ENCODE measurements around the gene CRIM1. TPM values are rescaled to one million over a fixed set of nuclear protein-coding genes. Genes with fewer than 3 reads are reported as not detected.

Gene CRIM1
- total RNA-seq, 6 experiments from 2014 or later: 731 to 946 (median 839) TPM

- no peak for TF ChIP-seq CTCF (IDR thresholded peaks at IDR 0.05)
- DNase-seq: peak; percentile 39
- Mint-ChIP-seq H3K4me3 (peak overlapping the region; percentile 47; the same call in 1 of the 2 replicates), H3K9me3 (peaks cover 12% of the 10 kb centered on the region; the same call in 1 of the 2 replicates), H3K27me3 (ENCODE audit: insufficient read depth) (peaks cover 57% of the 10 kb centered on the region), H3K36me3 (ENCODE audit: low read depth) (peaks cover 73% of the 10 kb centered on the region), H3K4me1 (ENCODE audit: low read depth) (peaks cover 87% of the 10 kb centered on the region), H3K27ac (peak overlapping the region; percentile 81)
These were observed 78.0 kb downstream of the CRIM1 start for GRCh38 chr2:36433311-36434217.

- H3K4me1 Mint-ChIP-seq (ENCODE audit: low read depth): peaks cover 37% of the 10 kb centered on the region
- peaks cover 15% of the 10 kb centered on the region for H3K9me3 Mint-ChIP-seq
- DNase-seq: peak; percentile 97
- no peak for TF ChIP-seq CTCF (IDR thresholded peaks at IDR 0.05)
- peaks cover 79% of the 10 kb centered on the region for H3K36me3 Mint-ChIP-seq (ENCODE audit: low read depth)
- H3K27ac Mint-ChIP-seq: peak overlapping the region; percentile 98
- peak overlapping the region; percentile 80 for H3K4me3 Mint-ChIP-seq
- H3K27me3 Mint-ChIP-seq (ENCODE audit: insufficient read depth): peaks cover 61% of the 10 kb centered on the region
These were observed 82.9 kb downstream of the CRIM1 start for GRCh38 chr2:36438449-36438977.

- Mint-ChIP-seq H3K27ac (peak overlapping the region; percentile 98), H3K9me3 (peaks cover 15% of the 10 kb centered on the region), H3K4me3 (peak overlapping the region; percentile 80), H3K36me3 (ENCODE audit: low read depth) (peaks cover 83% of the 10 kb centered on the region), H3K4me1 (ENCODE audit: low read depth) (peaks cover 31% of the 10 kb centered on the region), H3K27me3 (ENCODE audit: insufficient read depth) (peaks cover 62% of the 10 kb centered on the region)
- TF ChIP-seq CTCF (IDR thresholded peaks at IDR 0.05): no peak
- DNase-seq: no peak
These were observed 83.5 kb downstream of the CRIM1 start for GRCh38 chr2:36439084-36439483.

- peaks cover 11% of the 10 kb centered on the region for H3K4me1 Mint-ChIP-seq (ENCODE audit: low read depth)
- peaks cover 83% of the 10 kb centered on the region for H3K36me3 Mint-ChIP-seq (ENCODE audit: low read depth)
- H3K4me3 Mint-ChIP-seq: peak overlapping the region; percentile 70
- H3K27me3 Mint-ChIP-seq (ENCODE audit: insufficient read depth): peaks cover 58% of the 10 kb centered on the region
- H3K27ac Mint-ChIP-seq: peak overlapping the region; percentile 98
- peaks cover 11% of the 10 kb centered on the region for H3K9me3 Mint-ChIP-seq
- no peak for DNase-seq
- TF ChIP-seq CTCF (IDR thresholded peaks at IDR 0.05): no peak
These were observed 85.6 kb downstream of the CRIM1 start for GRCh38 chr2:36441065-36441625.

GRCh38 chr2:36441816-36442215 is 86.2 kb downstream of the CRIM1 start:
- peaks cover 83% of the 10 kb centered on the region for H3K36me3 Mint-ChIP-seq (ENCODE audit: low read depth)
- DNase-seq: peak; percentile 55
- TF ChIP-seq CTCF (IDR thresholded peaks at IDR 0.05): no peak
- H3K27ac Mint-ChIP-seq: peak overlapping the region; percentile 98
- peaks cover 11% of the 10 kb centered on the region for H3K9me3 Mint-ChIP-seq
- H3K4me1 Mint-ChIP-seq (ENCODE audit: low read depth): peaks cover 4% of the 10 kb centered on the region
- H3K4me3 Mint-ChIP-seq: peak overlapping the region; percentile 70
- H3K27me3 Mint-ChIP-seq (ENCODE audit: insufficient read depth): peaks cover 59% of the 10 kb centered on the region

All from HFFc6 (cell line).